IMR-90 (cell line): ENCODE results near the gene SLC22A16.

Experiments used
- BHLHE40 ChIP-seq: fragments of 150-350 bp; IDR thresholded peaks from 2 replicates; pipeline ENCODE4 v1.6.1; 2016; ENCODE audit warnings: mild to moderate bottlenecking, low read depth, low read length
- CEBPB ChIP-seq: IDR thresholded peaks from 2 replicates; pipeline ENCODE4 v1.6.1; 2012; ENCODE audit warnings: low read depth, low read length, improper control_type of control experiment
- CHD1 ChIP-seq: IDR thresholded peaks from 2 replicates; pipeline ENCODE4 v1.6.1; 2012; ENCODE audit warnings: low read depth, low read length, improper control_type of control experiment
- MAFK ChIP-seq: IDR thresholded peaks from 2 replicates; pipeline ENCODE4 v1.6.1; 2012; ENCODE audit warnings: low read depth, low read length, improper control_type of control experiment
- MAZ ChIP-seq: IDR thresholded peaks from 2 replicates; pipeline ENCODE4 v1.6.1; 2012; ENCODE audit warnings: low read depth, mild to moderate bottlenecking, low read length, improper control_type of control experiment, moderate library complexity, borderline replicate concordance
- MXI1 ChIP-seq: IDR thresholded peaks from 2 replicates; pipeline ENCODE4 v1.6.1; 2012; ENCODE audit warnings: low read depth, mild to moderate bottlenecking, low read length, moderate library complexity, borderline replicate concordance
- NFE2L2 ChIP-seq: fragments of 150-350 bp; IDR thresholded peaks from 2 replicates; pipeline ENCODE4 v1.6.1; 2016; ENCODE audit warnings: low read depth, mild to moderate bottlenecking, low read length
- POLR2A ChIP-seq: IDR thresholded peaks from 2 replicates; pipeline ENCODE4 v1.6.1; 2012; ENCODE audit warnings: mild to moderate bottlenecking, low read depth, low read length
- RAD21 ChIP-seq: IDR thresholded peaks from 2 replicates; pipeline ENCODE4 v1.6.1; 2012; ENCODE audit warnings: low read length, improper control_type of control experiment
- RCOR1 ChIP-seq: IDR thresholded peaks from 2 replicates; pipeline ENCODE4 v1.6.1; 2012; ENCODE audit warnings: mild to moderate bottlenecking, low read length, improper control_type of control experiment; ENCODE audit not compliant: insufficient replicate concordance
- RFX5 ChIP-seq: IDR thresholded peaks from 2 replicates; pipeline ENCODE4 v1.8.0; 2012; ENCODE audit warnings: low read depth, mild to moderate bottlenecking, low read length, moderate library complexity
- SMC3 ChIP-seq: fragments of 150-350 bp; IDR thresholded peaks from 2 replicates; pipeline ENCODE4 v1.6.1; 2016; ENCODE audit warnings: low read depth, mild to moderate bottlenecking, antibody characterized with exemption, low read length, moderate library complexity
- TF ChIP-seq, protein P1 (sequence below): conservative IDR thresholded peaks from 2 replicates; pipeline ENCODE4 v1.5.1; 2012; ENCODE audit warnings: mild to moderate bottlenecking, low read depth, low read length, improper control_type of control experiment
- TF ChIP-seq, protein P2 (sequence below): fragments of 150-350 bp; IDR thresholded peaks from 2 replicates; pipeline ENCODE4 v1.6.1; 2016; ENCODE audit warnings: low read depth, mild to moderate bottlenecking, low read length, moderate library complexity, borderline replicate concordance

DNA sequence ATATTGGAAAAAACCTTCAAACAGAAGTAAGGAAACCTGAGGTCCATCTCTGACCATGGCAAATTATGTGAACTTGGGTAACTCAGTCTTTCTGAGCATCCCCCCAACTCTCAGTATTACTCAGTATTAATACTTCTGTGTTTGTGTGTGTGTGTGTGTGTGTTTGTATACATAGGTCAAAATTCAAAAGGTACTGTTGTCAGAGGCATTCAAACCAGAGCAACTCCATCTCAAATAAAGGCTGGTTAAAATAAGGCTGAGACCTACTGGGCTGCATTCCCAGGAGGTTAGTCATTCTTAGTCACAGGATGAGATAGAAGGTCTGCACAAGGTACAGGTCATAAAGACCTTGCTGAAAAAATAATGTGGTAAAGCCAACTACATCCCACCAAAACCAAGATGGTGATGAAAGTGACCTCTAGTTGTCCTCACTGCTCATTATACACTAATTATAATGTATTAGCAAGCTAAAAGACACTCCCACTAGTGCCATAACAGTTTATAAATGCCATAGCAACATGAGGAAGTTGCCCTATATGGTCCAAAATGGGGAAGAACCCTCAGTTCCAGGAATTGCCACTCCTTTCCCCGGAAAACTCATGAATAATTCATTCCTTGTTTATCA, 33.3 kb upstream of the SLC22A16 start:
- TF ChIP-seq, protein P1, sequence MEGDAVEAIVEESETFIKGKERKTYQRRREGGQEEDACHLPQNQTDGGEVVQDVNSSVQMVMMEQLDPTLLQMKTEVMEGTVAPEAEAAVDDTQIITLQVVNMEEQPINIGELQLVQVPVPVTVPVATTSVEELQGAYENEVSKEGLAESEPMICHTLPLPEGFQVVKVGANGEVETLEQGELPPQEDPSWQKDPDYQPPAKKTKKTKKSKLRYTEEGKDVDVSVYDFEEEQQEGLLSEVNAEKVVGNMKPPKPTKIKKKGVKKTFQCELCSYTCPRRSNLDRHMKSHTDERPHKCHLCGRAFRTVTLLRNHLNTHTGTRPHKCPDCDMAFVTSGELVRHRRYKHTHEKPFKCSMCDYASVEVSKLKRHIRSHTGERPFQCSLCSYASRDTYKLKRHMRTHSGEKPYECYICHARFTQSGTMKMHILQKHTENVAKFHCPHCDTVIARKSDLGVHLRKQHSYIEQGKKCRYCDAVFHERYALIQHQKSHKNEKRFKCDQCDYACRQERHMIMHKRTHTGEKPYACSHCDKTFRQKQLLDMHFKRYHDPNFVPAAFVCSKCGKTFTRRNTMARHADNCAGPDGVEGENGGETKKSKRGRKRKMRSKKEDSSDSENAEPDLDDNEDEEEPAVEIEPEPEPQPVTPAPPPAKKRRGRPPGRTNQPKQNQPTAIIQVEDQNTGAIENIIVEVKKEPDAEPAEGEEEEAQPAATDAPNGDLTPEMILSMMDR: no peak
- TF ChIP-seq NFE2L2: no peak
- TF ChIP-seq, protein P2, sequence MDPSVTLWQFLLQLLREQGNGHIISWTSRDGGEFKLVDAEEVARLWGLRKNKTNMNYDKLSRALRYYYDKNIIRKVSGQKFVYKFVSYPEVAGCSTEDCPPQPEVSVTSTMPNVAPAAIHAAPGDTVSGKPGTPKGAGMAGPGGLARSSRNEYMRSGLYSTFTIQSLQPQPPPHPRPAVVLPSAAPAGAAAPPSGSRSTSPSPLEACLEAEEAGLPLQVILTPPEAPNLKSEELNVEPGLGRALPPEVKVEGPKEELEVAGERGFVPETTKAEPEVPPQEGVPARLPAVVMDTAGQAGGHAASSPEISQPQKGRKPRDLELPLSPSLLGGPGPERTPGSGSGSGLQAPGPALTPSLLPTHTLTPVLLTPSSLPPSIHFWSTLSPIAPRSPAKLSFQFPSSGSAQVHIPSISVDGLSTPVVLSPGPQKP: no peak
- peak; percentile 54; the same call in 1 of the 2 replicates for TF ChIP-seq BHLHE40
- no peak for TF ChIP-seq RAD21
- no peak for TF ChIP-seq POLR2A
- TF ChIP-seq MXI1: no peak
- TF ChIP-seq RFX5: no peak
- no peak for TF ChIP-seq MAZ
- TF ChIP-seq CEBPB: 0 out of 2 replicates have a peak, but pooled peaks have one; percentile 24
- TF ChIP-seq SMC3: no peak
- TF ChIP-seq CHD1: no peak
- no peak for TF ChIP-seq RCOR1
- no peak for TF ChIP-seq MAFK
